Activated CD4-positive, alpha-beta T cell treated with anti-CD3 and anti-CD28 coated beads, Interleukin-2, amount 10 ng/mL, durations not matched to agents 7 days and 5 days (primary cell): ENCODE results near the gene USP6NL. TPM values are rescaled to one million over a fixed set of nuclear protein-coding genes. Genes with fewer than 3 reads are reported as not detected.
A peak's percentile ranks its signal among the peaks of the same experiment; 100 is the strongest.

Source experiments
- CTCF ChIA-PET: fragments of 350-600 bp; sonication (Branson Sonifier 250); formaldehyde crosslinking; loops from one replicate; lab custom pipeline; 2021; ENCODE audit warnings: antibody characterized with exemption; lab: Charles Lee
- POLR2A ChIA-PET: fragments of 350-600 bp; sonication (Branson Sonifier 250); formaldehyde crosslinking; loops from one replicate; lab custom pipeline; 2021; ENCODE audit warnings: antibody characterized with exemption; lab: Charles Lee
- DNase-seq: peaks from one replicate; pipeline ENCODE4 v3.0.0-alpha.2; 2020
- H3K27ac Mint-ChIP-seq: one replicate; pipeline ENCODE4 v1.8.0; 2021; ENCODE audit warnings: mild to moderate bottlenecking, moderate library complexity, mixed read lengths
- H3K27me3 Mint-ChIP-seq: one replicate; pipeline ENCODE4 v1.8.0; 2021; ENCODE audit warnings: mixed read lengths
- H3K36me3 Mint-ChIP-seq: one replicate; pipeline ENCODE4 v1.8.0; 2021; ENCODE audit warnings: low read depth, mixed read lengths
- H3K4me1 Mint-ChIP-seq: one replicate; pipeline ENCODE4 v1.8.0; 2021; ENCODE audit warnings: mixed read lengths
- H3K4me3 Mint-ChIP-seq: one replicate; pipeline ENCODE4 v1.8.0; 2021; ENCODE audit warnings: mild to moderate bottlenecking, moderate library complexity, mixed read lengths
- H3K9me3 Mint-ChIP-seq: one replicate; pipeline ENCODE4 v1.8.0; 2021; ENCODE audit warnings: mixed read lengths
- total RNA-seq, 2 experiments: library from RNA; stranded (reverse); gene quantifications; one replicate each; pipeline ENCODE4 v1.2.3, GENCODE V29; 2021

The USP6NL gene
- total RNA-seq, 2 experiments from 2014 or later, result 3.1 to 4.0 TPM

DNA sequence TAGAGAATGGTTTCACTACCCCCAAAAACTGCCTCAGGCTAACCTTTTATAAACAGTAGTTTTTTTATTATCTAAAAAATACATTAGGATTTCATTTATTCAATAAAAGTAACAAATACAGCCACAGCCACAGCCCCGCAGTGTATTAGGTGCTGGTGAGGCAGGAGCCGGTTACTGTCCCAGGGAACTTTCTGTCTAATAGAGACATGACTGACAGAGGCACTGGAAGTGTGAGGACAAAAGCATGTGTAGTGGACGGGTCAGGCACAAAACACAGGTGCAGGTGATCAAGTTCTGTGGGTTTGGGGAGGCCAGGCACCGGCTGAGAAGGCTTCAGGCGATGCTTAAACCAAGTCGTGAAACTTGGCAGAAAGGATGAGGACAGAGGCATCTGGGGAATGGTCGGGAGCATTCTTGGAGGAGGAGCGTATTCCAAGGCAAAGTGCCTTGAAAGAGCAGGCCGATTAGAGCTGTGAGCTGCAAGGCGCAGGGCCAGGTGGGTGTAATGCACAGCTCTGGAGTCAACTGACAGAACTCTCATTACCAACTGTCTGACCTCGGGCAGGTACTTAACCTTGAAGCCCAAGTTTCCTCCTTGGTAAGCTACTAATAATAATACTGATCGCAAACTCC, 138.2 kb downstream of the USP6NL start:
- CTCF ChIA-PET, result no interaction called here
- DNase-seq, result no peak
- Mint-ChIP-seq H3K36me3 (no peaks in the 10 kb centered on the region), H3K27me3 (no peaks in the 10 kb centered on the region), H3K27ac (no peak overlapping the region), H3K4me3 (no peak overlapping the region), H3K9me3 (no peaks in the 10 kb centered on the region), H3K4me1 (no peaks in the 10 kb centered on the region)
- POLR2A ChIA-PET, result no interaction called here

DNA sequence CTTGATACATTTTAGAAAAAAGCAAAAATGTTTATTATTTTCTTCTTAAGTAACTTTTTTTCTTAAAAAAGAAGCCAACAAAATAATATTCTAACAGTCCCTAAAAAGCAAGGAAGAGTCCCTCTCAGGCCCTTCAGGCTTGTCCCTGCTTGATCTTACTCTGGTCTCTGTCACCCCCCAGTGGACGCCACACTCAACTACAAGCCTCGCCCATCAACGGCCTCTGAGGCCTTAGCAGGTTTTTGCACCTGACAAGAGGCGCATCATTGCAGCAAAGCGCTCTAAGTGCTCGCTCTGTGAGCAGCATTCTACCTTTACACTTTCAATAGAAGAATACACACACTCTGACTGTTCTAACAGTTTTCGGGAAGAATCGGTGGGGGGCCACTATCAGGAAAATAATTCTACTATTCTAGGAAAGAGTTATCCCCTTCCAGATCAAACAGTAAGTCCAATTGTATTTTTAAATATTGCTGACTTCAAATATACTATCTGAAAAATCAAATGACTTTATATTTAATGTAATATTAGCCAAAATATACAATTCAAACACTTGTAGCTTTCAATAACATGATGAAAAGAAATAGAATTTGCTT, 139.2 kb downstream of the USP6NL start:
- POLR2A ChIA-PET, result no interaction called here
- Mint-ChIP-seq H3K9me3 (no peaks in the 10 kb centered on the region), H3K27me3 (no peaks in the 10 kb centered on the region), H3K4me3 (no peak overlapping the region), H3K27ac (no peak overlapping the region), H3K4me1 (no peaks in the 10 kb centered on the region), H3K36me3 (no peaks in the 10 kb centered on the region)
- DNase-seq, result peak; percentile 77
- CTCF ChIA-PET, result no interaction called here

GRCh38 chr10:11469575-11470391, 141.7 kb downstream of the USP6NL start:
- Mint-ChIP-seq H3K4me1 (no peaks in the 10 kb centered on the region), H3K4me3 (no peak overlapping the region), H3K27me3 (no peaks in the 10 kb centered on the region), H3K36me3 (no peaks in the 10 kb centered on the region), H3K9me3 (no peaks in the 10 kb centered on the region), H3K27ac (no peak overlapping the region)
- ChIA-PET CTCF (no interaction called here), POLR2A (no interaction called here)
- DNase-seq, result no peak

GRCh38 chr10:11468126-11468742, 143.2 kb downstream of the USP6NL start:
- ChIA-PET CTCF (no interaction called here), POLR2A (no interaction called here)
- no peak for DNase-seq
- Mint-ChIP-seq H3K27ac (no peak overlapping the region), H3K4me3 (no peak overlapping the region), H3K9me3 (no peaks in the 10 kb centered on the region), H3K27me3 (no peaks in the 10 kb centered on the region), H3K4me1 (no peaks in the 10 kb centered on the region), H3K36me3 (no peaks in the 10 kb centered on the region)

DNA sequence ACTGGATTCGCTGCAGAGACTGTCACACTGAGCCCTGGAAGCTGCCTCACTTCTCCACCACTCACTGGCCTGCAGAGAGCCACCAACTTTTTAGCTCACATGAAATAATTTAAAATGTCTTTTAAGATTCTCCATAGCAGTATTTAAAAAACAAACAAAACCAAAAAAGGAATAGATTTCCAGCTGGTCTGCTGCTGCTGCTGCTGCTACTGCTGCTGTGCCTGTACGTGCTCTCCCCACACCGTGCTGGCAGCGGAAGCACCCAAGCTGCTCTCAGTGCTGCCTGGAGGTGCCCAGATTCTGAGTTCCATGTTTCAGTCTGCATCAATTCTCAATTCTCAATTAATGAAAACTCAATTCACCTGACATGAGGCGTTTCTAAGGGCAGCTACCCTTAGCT, 146.0 kb downstream of the USP6NL start:
- Mint-ChIP-seq H3K36me3 (no peaks in the 10 kb centered on the region), H3K4me3 (no peak overlapping the region), H3K4me1 (no peaks in the 10 kb centered on the region), H3K27me3 (no peaks in the 10 kb centered on the region), H3K9me3 (no peaks in the 10 kb centered on the region), H3K27ac (no peak overlapping the region)
- ChIA-PET POLR2A (no interaction called here), CTCF (no interaction called here)
- DNase-seq, result no peak

GRCh38 chr10:11463111-11463510, 148.3 kb downstream of the USP6NL start:
- CTCF ChIA-PET, result no interaction called here
- Mint-ChIP-seq H3K9me3 (no peaks in the 10 kb centered on the region), H3K4me1 (no peaks in the 10 kb centered on the region)

DNA sequence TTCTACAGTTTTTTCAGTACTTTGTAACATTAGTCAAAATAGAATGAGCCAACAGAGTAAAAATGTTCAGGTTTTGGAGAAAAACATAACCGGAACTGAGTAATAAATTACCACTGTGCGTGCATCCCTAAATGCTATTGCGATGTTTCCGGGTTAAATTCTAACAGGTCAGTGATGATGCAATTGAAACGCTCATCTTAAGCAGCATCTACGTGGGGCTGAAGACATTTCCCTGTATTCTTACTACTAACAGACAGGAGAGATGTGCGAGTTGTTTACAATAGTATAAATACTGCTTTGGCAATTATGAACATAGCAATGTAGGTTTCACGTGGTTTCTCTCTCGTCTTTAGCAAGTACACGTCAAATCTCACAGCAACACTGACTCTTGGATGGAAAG, 149.4 kb downstream of the USP6NL start:
- ChIA-PET POLR2A (no interaction called here), CTCF (no interaction called here)
- Mint-ChIP-seq H3K4me1 (no peaks in the 10 kb centered on the region), H3K4me3 (no peak overlapping the region), H3K27me3 (no peaks in the 10 kb centered on the region), H3K27ac (no peak overlapping the region), H3K36me3 (no peaks in the 10 kb centered on the region), H3K9me3 (no peaks in the 10 kb centered on the region)
- no peak for DNase-seq

More at GRCh38 chr10:11463111-11463510, 148.3 kb downstream of the USP6NL start:
- DNase-seq, result no peak
- no peak overlapping the region for H3K4me3 Mint-ChIP-seq
- POLR2A ChIA-PET, result no interaction called here
- H3K27me3 Mint-ChIP-seq, result no peaks in the 10 kb centered on the region
- no peak overlapping the region for H3K27ac Mint-ChIP-seq
- H3K36me3 Mint-ChIP-seq, result no peaks in the 10 kb centered on the region

GRCh38 chr10:11457336-11457735, 154.1 kb downstream of the USP6NL start:
- no peak for DNase-seq
- Mint-ChIP-seq H3K4me3 (no peak overlapping the region), H3K36me3 (no peaks in the 10 kb centered on the region), H3K9me3 (no peaks in the 10 kb centered on the region), H3K27me3 (no peaks in the 10 kb centered on the region), H3K27ac (no peak overlapping the region), H3K4me1 (no peaks in the 10 kb centered on the region)
- ChIA-PET POLR2A (no interaction called here), CTCF (interaction anchor here (1.3 kb wide), 1 partner anchor 10 kb away, joined by 6 read pairs; no protein-coding TSS in a partner anchor)

GRCh38 chr10:11454958-11455566, 156.4 kb downstream of the USP6NL start:
- no peak overlapping the region for H3K4me3 Mint-ChIP-seq
- peaks cover 3% of the 10 kb centered on the region for H3K27me3 Mint-ChIP-seq
- ChIA-PET CTCF (interaction anchor here (1.4 kb wide), 1 partner anchor 9 kb away, joined by 3 read pairs; no protein-coding TSS in a partner anchor), POLR2A (no interaction called here)
- no peak for DNase-seq
- no peaks in the 10 kb centered on the region for H3K9me3 Mint-ChIP-seq
- H3K4me1 Mint-ChIP-seq, result peaks cover under 1% of the 10 kb centered on the region
- H3K27ac Mint-ChIP-seq, result no peak overlapping the region
- H3K36me3 Mint-ChIP-seq, result no peaks in the 10 kb centered on the region

DNA sequence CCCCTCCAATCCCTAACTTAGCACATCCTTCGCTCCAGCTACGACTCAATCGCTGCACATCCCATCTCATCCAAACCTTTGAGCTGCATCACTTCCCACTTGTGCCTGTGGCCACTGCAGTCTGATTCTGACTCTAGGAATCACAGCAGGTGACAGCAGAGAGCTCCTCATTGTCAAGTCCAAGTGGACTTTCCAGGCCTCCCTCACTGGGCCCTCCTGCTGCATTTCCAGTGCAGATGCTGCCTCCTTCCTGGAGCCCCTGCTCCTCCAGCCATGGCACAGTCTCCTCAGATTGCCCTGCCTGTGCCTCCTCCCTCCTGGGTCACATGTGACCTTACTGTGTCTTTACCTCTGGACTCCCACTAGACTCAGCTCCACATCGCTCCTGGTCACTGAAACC, 157.3 kb downstream of the USP6NL start:
- H3K27ac Mint-ChIP-seq, result no peak overlapping the region
- H3K9me3 Mint-ChIP-seq, result no peaks in the 10 kb centered on the region
- no peak overlapping the region for H3K4me3 Mint-ChIP-seq
- no peaks in the 10 kb centered on the region for H3K36me3 Mint-ChIP-seq
- H3K4me1 Mint-ChIP-seq, result peaks cover 3% of the 10 kb centered on the region
- ChIA-PET CTCF (no interaction called here), POLR2A (no interaction called here)
- H3K27me3 Mint-ChIP-seq, result peaks cover 3% of the 10 kb centered on the region
- no peak for DNase-seq

DNA sequence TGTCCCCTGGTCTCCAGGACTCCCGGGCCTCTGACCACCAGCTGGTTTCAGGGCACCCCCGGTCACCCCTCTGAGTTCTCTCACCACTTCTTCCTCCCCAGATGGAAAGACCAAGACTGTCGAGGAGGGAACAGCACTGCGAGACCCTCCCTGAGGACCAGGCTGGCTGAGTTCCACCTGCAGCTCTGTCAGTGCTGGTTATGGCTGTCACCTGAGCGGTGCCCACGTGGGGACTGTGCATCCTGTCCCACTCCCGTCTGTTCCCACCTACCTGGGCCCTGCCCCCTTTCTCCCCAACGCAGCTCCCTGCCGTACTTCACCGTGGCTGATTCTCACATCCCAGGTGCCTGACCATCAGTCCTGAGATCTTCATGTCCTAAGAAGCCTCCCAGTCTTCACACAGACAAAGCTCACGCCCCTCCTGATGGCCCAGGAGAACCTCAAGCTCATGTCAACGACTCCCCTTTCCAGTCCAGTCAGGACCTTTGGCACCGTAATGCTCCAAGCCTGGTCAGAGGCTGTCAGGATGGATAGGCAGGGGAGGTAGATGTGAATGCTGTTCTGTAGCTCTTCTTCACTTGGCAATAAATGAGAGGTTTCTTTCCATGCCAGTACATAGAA, 159.7 kb downstream of the USP6NL start:
- H3K27ac Mint-ChIP-seq, result no peak overlapping the region

DNA sequence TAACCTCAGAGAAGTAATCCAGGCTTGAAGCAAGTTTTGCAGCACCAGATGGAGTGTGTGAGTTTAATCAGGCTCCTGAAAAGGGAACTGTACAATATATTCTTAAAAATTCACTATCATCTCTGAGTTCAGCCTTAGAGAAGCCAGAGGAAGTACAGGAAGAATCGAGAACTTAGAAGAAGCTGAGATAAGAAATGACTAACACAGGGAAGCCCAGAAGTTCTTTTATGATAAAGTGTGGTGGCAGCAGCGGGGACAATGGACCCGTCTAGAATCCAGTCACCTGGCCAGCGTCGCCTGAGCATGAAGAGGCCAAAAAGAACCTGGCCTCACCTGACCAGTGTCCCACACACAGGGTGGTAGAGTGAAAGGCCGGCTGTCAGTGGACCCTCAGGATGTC, 161.0 kb downstream of the USP6NL start:
- ChIA-PET CTCF (interaction anchor here (0.6 kb wide), 1 partner anchor 10 kb away, joined by 3 read pairs; no protein-coding TSS in a partner anchor), POLR2A (no interaction called here)
- no peaks in the 10 kb centered on the region for H3K36me3 Mint-ChIP-seq
- no peak overlapping the region for H3K4me3 Mint-ChIP-seq
- H3K27me3 Mint-ChIP-seq, result peaks cover 5% of the 10 kb centered on the region
- no peak for DNase-seq
- peaks cover 18% of the 10 kb centered on the region for H3K4me1 Mint-ChIP-seq
- no peak overlapping the region for H3K27ac Mint-ChIP-seq
- no peaks in the 10 kb centered on the region for H3K9me3 Mint-ChIP-seq

More for the DNA sequence above, 159.7 kb downstream of the USP6NL start:
- H3K27me3 Mint-ChIP-seq, result peaks cover 3% of the 10 kb centered on the region
- H3K9me3 Mint-ChIP-seq, result no peaks in the 10 kb centered on the region
- DNase-seq, result no peak
- CTCF ChIA-PET, result interaction anchor here (1.1 kb wide), 1 partner anchor 234 kb away, joined by 3 read pairs; no protein-coding TSS in a partner anchor
- POLR2A ChIA-PET, result interaction anchor here (0.5 kb wide), 1 partner anchor 83 kb away, joined by 3 read pairs; no protein-coding TSS in a partner anchor
- no peaks in the 10 kb centered on the region for H3K36me3 Mint-ChIP-seq
- no peak overlapping the region for H3K4me3 Mint-ChIP-seq
- peaks cover 15% of the 10 kb centered on the region for H3K4me1 Mint-ChIP-seq
